ENCODE data around the gene KCNA3.

GRCh38 chr1:110702260-110702659 lies 27.5 kb upstream of the KCNA3 start:
- TF ChIP-seq CTCF (conservative IDR thresholded peaks at IDR 0.05) (no peak), ZFX (IDR thresholded peaks at IDR 0.05) (no peak)

All from C4-2B (cell line).